DMS53 treated with DMSO at 0.1 percent for 48 hours (cell line): Measurements from ENCODE around the gene NTN1.
"Not testable (repeated sequence)": the region's sequence is repeated elsewhere in the genome, so short reads cannot be mapped to it uniquely, and the experiment has no call there.

Experiments used
- DNase-seq: peaks from one replicate; lab custom pipeline; 2025; ENCODE audit not compliant: unreplicated experiment; lab: John Stamatoyannopoulos, UW

Gene NTN1

DNA sequence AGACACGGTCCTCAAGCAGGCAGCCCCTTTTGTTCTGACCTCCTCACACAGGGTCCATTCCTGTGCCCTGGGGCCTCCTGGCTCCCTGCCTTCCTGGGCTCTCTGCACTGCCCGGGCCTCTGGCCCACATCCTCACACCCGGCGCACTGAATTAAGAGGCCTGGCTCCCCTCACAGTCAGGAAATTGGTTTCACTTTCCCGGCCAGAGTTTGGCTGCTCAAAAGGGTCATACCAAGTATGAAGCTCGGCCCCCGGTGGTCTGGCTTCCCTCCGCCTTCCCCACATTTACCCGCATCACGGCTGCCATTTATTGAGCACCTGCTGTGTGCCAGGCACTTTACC, 220.0 kb downstream of the NTN1 start:
- no peak for DNase-seq

DNA sequence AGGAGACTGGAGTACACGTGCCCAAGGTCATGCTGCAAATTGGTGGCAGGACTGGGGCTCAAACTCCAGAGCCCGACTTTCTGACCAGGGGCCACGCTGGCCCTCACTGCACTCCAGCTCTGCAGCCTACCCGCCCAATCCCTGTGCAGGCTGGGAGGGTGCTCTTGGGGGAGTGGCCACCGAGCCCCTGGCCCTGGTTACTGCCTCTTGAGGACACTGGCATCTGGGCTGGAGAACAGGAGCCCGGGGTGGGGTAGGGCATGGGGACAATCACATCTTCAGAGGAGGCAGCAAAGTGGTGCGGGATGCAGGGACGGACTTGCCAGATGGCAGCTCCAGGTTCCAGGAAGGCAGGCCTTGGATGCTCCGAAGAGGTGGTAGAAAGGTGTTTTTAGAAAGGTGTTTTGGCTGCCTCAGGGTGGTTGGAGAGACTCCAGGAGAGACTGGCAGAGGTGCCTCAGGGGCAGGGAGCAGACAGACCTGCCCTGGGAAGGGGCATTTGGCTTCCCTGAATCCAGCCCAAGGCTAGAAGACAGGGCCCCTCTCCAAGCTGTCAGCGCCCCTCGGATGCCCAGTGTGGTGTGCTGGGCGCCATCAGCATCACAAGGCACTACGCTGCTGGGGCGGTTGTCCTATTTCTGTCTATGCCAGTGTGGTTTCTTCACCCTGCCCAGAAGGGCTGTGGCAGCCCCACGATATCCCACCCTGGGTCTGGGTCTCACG, 220.6 kb downstream of the NTN1 start:
- no peak for DNase-seq

DNA sequence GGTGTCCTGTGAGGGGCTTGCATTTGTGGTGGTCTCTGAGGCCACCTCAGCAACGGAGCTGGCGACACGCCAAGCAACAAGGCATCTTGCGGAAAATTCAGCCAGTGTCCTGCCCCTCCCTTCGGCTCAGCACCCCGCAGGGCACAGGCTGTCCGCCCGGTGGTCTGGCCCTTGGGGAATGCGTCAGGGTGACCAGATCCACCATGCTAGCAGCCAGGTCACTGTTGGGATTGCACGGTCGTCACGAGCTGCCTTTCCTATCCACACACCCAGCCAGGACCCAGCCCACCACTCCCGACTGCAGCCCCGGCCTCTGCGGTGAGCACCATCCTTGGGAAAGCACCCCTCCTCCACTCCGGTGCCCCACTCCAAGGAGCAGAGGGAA, 221.2 kb downstream of the NTN1 start:
- DNase-seq, result no peak

DNA sequence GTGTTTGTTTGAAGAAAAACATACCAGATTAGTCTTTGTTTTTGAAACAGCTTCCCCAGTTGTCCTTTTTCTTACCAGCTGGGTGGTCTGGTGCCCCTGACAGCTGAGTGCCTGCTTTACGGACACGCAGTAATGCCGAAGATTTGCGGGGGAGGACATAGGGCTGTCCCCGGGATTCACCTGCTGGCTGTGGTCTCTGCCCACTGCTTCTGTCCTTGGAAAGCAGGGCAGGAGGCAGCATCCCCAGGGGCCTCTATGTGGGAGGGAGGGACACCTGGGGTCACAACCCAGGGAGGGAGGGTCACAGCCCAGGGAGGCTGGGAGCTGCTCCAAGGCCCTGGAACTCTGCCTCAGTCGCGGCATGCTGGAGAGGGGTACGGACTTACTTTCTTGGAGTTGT, 221.7 kb downstream of the NTN1 start:
- DNase-seq, result no peak

DNA sequence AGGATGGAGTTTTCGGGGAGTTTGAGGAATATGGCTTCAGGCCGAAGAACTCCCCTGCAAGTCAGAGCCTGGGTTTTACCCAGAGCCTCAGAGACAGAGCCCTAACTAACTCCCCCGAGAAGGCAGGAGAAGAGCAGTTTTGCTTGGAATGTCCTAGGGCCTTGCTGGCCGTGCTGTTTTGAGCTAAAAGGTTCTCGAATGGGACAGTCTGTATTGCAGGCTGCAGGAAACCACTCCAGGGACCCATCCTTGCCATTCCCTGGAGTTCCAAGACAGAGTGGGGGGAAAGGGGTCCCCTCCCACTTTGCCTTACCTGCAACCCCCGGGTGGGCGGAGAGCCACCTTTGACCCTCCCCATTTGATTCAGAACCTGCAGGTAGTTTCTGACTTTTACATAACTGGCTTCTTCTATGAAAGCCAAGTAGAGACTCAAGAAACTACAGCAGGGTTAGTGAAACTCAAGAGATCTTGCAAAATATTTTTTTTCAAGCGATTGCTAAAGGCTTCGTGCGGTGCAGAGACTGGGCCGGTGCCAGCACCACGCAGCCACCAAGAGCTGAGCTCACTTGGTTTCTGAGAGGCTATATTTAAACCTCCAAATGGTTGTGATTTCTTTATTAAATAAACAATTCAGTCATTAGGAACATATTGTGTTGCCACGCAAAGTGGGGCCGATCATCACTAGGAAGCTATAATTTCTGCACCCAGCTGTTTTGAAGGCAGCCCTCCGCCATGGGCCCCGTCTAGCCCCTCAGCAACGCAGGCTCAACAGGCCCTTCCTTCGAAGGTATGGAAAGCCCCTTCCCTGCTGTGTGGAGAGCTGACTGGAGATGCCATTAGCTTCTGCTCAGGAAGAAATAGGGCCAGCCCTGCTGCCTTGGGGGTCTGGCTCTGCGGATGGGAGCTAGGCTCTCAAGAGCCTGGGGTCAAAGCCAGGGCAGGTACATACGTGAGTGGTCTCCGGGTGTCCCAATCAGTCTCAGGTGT, 223.0 kb downstream of the NTN1 start:
- DNase-seq, result no peak

DNA sequence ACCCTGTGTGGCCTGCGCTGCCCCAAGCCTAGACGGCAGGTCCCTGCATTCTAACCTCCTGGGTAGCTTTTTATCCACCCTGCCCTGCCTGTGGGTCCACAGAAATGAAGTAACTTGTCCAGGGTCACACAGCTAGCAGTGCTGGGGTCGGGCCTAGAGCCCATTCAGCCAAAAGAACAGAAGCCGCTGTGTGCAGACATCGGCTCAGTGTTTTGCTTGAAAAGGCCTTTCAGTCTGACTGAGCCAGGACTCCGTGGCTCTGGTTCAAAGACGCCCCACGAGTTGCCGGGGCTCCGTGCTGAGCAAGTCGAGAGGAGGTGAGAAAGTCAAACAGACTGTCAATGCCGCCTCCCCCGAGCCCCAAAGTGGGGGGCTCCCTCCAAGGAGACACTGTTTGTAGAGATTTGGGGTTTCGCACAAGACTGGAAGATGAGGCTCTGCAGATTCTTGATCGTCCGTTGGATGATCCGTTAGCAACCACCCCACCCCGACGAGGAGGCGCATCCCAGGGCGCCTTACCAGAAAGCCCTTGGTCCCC, 226.2 kb downstream of the NTN1 start:
- no peak for DNase-seq

DNA sequence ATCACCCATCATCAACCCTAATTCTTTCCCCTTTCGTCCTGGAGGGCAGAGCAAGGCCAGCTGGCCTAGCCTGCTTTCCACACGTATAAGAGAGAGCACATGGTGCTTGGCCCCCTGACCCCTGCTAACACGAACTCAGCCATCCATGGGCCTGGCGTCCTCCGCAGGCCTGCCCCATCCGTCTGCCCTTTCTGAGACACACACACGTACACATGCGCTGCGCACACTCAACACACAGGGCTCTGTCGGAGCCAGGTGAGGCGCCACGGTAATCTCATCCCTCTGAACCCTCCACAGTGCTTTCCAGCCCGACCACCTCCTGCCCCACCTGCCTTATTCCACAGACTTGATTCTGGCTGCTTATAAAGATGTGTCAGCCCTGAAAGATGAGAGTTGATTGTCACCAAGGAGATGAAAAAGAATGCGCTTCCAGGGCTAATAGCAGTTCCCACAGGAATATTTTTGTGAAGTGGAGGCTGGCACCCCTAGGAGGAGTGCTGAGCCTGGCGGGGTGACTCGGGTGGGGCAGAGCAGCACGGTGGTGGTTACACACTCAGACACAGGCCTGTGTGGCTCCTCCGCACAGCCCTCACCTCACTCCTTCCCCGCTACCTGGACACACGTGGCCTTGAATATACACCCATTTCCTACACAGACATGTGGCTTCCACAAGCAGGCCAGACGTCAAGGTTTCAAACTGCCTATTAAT, 228.1 kb downstream of the NTN1 start:
- no peak for DNase-seq

DNA sequence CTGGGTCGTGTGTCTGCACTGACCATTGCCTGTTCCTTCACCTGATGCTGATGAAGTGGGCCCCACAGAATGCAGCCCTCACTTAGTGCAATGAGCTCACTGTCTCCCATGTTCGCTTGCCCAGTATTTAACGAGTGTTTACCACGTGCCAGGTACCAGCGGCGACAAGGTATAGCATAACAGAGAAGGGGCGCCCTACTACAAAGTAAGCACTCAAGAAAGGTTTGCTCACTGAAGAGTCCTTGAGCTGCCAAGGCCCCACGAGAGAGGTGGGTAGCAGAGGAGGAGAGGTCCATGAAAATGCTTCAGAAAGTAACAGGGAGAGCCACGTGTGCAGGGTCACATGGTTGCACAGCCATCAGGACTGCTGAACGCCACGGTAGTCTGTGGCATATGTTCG, 230.0 kb downstream of the NTN1 start:
- DNase-seq, result no peak

DNA sequence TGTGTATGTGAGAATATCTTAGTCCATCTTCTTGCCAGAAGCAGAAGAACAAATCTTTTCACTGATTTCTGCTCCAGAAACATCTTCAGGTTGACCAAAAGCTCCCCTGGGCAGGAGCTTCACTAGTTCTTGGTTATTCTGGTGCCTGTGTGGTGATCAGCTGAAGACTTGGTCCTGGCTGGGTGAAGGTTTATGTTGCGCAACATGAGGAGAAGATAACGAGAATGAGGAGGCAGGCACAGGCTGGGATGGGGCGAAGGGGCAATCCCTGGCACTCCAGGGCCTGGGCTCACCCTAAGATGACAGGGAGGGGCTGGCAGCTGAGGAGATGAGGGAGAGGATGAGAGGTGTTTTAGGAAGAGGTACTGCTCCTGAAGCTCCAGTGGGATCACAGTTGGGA, 232.0 kb downstream of the NTN1 start:
- DNase-seq, result no peak

DNA sequence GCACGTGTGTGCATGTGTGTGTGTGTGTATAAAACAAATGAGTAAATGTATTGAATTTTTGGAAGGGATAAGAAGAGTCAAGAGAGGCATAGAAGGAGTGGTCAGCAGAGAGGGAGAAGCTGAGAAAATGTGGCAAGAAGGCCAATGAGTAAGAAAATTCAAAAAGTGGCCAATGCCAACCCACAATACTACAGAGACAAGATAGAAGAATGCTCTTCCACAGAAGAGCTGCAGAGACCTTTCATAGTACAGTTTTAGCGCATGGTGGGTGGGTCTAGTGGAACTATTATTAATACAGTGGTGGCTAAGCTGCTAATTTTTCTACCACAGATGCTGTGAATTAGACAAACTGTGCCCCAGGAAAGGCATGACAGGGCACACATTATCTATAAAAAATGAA, 233.5 kb downstream of the NTN1 start:
- DNase-seq, result no peak

DNA sequence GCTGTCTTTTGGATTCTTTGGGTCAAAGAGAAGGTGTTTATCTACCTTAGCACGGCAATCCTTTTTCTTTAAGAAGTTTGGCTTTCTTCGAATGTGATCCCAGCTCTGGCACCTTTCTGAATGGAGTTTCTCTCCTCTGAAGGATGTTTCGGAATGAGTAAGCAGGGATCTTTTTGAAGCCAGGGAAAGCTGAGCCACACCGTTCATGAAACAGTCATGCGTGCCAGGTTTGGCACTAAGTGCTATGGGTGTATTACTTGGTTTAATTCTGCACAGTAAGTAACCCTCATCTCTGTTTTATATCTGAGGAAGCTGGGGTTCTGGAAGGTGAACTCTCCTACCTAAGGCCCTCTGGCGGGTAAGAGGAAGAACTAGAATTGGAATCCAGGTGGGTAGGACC, 234.5 kb downstream of the NTN1 start:
- no peak for DNase-seq

DNA sequence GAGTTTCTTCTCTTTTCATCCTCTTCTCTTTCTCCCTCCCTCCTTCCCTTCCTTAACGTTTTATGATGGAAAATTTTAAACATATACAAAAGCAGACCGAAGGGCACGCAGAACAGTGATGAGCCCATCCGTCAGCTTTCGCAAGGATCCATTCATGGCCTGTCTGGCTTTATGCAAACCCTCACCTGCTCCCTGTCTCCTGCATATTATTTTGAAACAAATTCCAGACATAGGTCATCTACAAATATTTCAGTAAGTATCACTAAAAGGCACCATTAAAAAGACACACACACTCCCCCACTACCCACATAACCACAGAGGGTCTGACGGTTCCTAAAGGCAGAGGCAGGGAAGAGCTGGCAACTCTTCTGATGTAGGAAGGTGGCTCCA, 235.0 kb downstream of the NTN1 start:
- DNase-seq, result no peak

DNA sequence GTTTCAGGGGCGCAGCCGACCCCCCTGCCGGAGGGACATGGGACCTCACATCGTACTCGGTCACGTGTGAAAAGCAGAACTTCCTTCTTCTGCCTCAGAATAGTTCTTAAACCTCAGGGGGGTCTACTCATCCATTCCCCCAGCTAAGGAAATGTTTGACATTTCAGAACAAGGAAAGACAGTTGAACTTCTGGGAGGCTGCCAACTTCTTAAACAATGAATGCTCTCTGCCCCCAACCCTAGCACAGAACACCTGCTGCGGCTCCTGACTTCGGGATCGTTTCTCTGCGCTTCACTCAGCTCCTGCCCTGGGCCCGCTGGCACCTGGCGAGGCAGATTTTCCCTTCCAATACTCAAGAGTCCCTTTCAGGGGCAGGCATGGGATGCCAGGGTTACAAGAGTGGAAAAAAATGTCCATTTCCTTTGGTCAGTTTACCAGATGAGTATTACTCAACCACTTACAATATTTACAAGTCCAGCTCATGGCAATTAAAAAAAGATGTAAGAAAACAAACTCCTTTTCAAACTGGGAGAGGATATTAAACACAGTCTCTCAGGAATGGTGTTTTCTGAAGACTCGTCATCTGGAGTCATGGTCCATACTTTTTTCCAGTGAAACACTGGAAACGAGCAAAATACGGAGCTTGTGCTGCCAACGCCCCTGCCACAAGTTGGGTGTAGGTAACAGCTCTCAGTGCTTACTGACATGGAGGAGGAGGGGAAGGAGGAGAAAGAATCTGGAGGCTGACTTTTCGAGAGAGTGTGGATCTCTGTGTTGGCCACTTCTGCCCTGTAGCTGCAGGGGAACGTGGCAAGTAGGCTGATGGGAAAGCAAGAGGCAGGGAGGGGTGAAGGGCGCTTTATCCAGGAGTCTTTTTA, 235.7 kb downstream of the NTN1 start:
- DNase-seq, result peak; percentile 35

DNA sequence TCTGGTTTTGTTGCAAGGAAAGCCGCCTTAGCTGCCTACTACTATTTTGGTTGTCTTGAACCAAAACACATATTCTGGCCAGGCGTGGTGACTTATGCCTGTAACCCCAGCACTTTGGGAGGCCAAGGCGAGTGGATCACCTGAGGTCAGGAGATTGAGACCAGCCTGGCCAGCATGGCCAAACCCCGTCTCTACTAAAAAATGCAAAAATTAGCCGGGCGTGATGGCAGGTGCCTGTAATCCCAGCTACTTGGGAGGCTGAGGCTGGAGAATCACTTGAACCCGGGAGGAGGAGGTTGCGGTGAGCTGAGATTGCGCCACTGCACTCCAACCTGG, 236.3 kb downstream of the NTN1 start:
- not testable (repeated sequence) for DNase-seq

DNA sequence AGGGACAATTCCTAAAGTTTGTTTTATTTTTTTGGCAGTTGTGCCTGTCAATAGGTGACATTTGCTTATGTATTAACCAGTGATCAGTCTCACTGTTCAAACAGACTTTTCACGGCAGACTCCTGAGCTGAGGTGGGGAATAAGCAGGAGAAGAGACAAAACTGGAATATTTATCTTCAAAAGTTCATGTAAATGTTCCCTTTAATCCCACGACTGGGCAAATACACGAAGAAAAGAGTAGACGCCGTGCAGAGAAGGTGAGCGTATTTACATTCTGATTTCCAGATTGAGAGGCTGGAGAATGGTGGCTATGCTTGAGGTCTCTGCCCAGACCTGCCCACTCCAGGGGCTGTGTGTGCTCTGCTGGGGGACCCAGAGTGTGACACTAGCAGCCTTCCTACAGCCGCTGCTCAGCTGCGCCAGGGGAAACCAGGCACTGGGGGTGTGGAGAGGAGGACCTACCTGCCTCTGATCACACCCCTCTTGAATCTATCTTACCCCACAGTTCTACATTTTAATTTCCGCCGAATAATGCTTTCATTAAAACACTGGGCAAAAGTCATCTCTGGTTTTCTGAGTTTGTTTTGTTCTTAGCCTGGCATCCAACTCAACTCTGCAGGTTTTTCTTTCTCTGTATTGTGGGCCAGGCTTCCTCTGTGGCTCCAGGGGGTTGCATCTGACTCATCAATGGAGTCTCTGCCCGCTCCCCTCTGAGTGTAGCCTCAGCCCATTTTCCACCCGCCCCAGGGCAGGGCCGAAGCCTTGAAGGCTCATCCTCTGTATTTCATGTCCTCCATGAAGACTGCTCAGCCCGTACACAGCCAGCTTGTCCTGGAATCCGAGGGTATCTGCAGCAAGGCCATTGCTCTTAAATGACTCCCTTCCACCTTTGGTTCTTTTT, 237.1 kb downstream of the NTN1 start:
- no peak for DNase-seq

DNA sequence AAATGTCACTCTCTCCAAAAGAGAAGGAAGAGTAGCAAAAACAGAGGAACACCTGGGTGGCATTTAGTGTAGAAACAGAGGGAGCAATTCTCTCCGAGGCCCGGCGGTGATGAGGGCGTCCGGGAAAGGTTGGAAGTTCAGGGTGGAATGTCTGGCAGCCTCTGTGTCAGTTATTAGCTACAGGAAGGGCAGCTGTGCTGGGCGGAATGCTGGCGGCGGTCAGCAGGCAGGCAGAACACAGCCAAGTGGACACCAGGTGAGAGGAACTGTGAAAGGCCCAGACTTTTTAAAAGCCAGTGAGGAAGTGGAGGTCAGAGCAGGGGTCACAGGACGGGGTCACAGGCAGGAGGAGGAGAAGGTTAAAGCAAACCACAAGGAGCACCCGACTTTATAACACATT, 238.1 kb downstream of the NTN1 start:
- DNase-seq, result no peak

DNA sequence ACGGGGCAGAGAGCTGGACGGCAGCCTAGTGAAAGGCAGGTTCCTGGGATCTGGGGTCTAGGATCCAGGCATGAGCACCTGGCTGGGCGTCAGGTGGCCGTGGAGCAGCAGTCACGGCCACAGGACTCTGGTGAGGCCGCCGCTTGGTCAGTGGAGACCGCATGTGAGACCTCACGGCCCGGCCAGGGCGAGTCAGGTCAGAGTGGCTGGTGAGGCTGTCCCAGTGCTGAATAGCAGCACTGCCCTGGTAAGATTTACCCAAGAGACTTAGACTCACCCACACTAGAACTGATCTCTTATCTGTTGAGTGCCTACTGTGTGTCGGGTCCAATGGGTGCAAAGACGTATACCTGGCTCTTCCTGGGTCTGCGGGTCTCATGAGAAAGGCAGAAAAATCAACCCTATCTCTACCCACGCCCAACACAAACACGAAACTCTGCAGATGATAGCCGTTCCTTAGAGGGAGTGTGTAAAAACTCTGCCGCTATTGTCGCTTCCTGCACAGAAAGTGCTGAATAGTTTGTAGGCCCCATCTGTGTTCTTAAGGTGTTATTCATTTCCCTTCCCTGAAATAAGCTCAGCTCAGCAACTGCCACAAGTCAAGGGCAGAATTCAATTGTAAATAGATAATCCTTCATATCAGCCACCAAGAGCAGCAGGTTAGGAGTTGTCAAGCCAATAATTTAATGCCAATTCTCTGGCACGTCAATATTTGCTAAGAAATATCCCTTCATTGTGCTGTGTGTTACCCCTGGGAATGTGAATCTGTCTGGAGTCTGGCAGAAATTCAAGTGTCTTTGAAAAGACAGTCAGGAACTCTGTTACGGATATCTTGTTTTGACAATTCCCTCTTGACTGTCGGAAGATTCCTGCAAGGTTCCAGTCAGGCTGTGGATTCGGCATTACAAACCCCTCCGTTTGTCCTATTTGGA, 240.0 kb downstream of the NTN1 start:
- DNase-seq, result no peak

DNA sequence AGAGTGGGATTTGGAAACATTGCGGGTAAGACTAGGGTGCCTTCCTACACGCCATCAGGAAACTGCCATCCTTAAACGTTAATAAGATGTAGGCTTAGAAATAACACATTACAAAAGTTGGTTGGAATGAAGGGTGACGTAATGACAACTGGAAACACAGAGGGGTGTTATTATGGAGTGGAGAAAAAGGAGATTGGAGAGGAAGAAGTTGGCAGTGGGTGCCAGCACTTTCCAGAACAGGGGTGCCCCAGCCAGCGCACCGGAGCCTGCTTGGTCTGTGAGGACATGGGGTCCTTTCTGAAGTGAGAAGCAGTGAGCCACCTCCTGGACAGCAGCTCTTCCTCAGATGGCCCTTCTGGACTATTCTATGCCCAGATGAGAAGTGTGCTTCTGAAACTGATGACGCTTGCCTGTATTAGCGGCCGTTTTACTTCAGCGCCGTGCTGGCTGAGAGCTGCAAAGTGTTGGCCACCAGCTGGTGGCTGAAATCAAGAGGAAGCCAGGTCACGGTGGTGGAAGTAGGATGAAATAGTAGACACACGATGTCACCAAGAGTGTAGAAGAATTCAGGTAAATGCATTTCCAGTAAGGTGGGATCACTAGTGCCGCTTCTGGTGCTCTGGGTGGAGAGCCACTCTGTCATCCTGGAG, 244.8 kb downstream of the NTN1 start:
- no peak for DNase-seq
